ENCODE results near the gene PLIN3. TPM values are rescaled to one million over a fixed set of nuclear protein-coding genes. Genes with fewer than 3 reads are reported as not detected.

PLIN3 gene
- total and polyA plus RNA-seq, 2 of the 8 experiments (the other 6 are each of a cell fraction or from before 2014, with no cell fraction given), result 60.7 to 61.5 TPM

- Histone ChIP-seq H3K23me2 (ENCODE audit: low read depth, low read length) (no peaks in the 10 kb centered on the region; the same call in 1 of the 2 replicates), H3K56ac (replicated peaks; ENCODE audit: insufficient read length, low read depth, low read length) (peak overlapping the region; percentile 9), H3K9ac (replicated peaks in 1 of 4; ENCODE audit: extremely low read depth in 1 of 4, low read depth in 3 of 4, low read length in 3 of 4) (peak overlapping the region in 3 of 4 experiments; percentile 20 to 58 (median 31); a peak in 3 of 7 replicates), H3K36me3 (ENCODE audit: control insufficient read depth in 2 of 4, insufficient read depth in 4 of 4, low read length in 3 of 4) (no peaks in the 10 kb centered on the region), H2AK5ac (ENCODE audit: low read depth, low read length) (no peak overlapping the region), H3K79me2 (ENCODE audit: control insufficient read depth in 1 of 2, insufficient read depth in 2 of 2, low read length in 2 of 2) (peaks cover 0 to 6% of the 10 kb centered on the region in 2 experiments; a peak in 2 of 4 replicates), H3K27ac (ENCODE audit: low read depth, low read length) (peak overlapping the region; percentile 46), H3K4me2 (ENCODE audit: insufficient read depth in 1 of 2, low read depth in 2 of 2, low read length in 2 of 2) (peak overlapping the region; percentile 66 to 91), H4K91ac (replicated peaks; ENCODE audit: insufficient read length, low read length) (no peak overlapping the region), H4K20me1 (replicated peaks in 1 of 2; ENCODE audit: control insufficient read depth in 1 of 2, insufficient read depth in 2 of 2, low read length in 2 of 2) (peaks cover 0 to 7% of the 10 kb centered on the region in 2 experiments), H3K23ac (ENCODE audit: insufficient read length) (no peak overlapping the region), H4K8ac (ENCODE audit: extremely low read depth, insufficient read depth, low read length) (peak overlapping the region; percentile 64; the same call in 1 of the 2 replicates), H2BK15ac (ENCODE audit: low read length) (no peak overlapping the region), H2AFZ (ENCODE audit: low read length) (no peak overlapping the region), H2BK12ac (ENCODE audit: low read depth, low read length) (no peak overlapping the region), H3K4me1 (replicated peaks in 1 of 4; ENCODE audit: control insufficient read depth in 3 of 4, insufficient read depth in 4 of 4, low read length in 3 of 4) (peaks cover 0 to 5% (median 2%) of the 10 kb centered on the region in 4 experiments; a peak in 3 of 7 replicates), H3K14ac (ENCODE audit: insufficient read length) (no peak overlapping the region), H4K5ac (ENCODE audit: insufficient read length, low read depth, low read length) (no peak overlapping the region), H2BK20ac (ENCODE audit: low read length) (no peak overlapping the region), H2BK5ac (ENCODE audit: low read depth, low read length) (peak overlapping the region; percentile 16; the same call in 1 of the 2 replicates), H3K18ac (ENCODE audit: extremely low read depth, low read length) (no peak overlapping the region; the same call in 1 of the 2 replicates), H3K4ac (replicated peaks; ENCODE audit: insufficient read length, low read depth, low read length) (no peak overlapping the region), H3K9me3 (ENCODE audit: insufficient read depth in 2 of 2, low read depth in 1 of 2, low read length in 1 of 2) (no peaks in the 10 kb centered on the region), H3K27me3 (replicated peaks in 1 of 4; ENCODE audit: control insufficient read depth in 3 of 4, extremely low read depth in 1 of 4, insufficient read depth in 3 of 4, low read length in 3 of 4) (no peaks in the 10 kb centered on the region), H3K4me3 (ENCODE audit: extremely low read depth in 1 of 4, insufficient read depth in 2 of 4, low read depth in 3 of 4, low read length in 4 of 4) (peak overlapping the region; percentile 77 to 98 (median 84)), H2BK120ac (replicated peaks; ENCODE audit: low read depth, low read length) (no peak overlapping the region), H3K79me1 (ENCODE audit: low read depth, low read length) (peaks cover 3% of the 10 kb centered on the region; the same call in 1 of the 2 replicates)
- DNase-seq (ENCODE audit: low read depth in 1 of 2, low spot score in 2 of 2) (peak in 1 of 2 experiments; percentile 82), FAIRE-seq (no peak)
- 15% methylated on average over 19 of the region's 22 CpGs; no CpG with 5 or more reads in 1 of the 2 experiments for WGBS, 2 experiments (ENCODE audit: extremely low coverage in 1 of 2, insufficient coverage in 1 of 2, insufficient read length in 1 of 2, insufficient replicate concordance in 2 of 2, low coverage in 1 of 2, low lambda C conversion rate in 2 of 2, missing lambda C conversion rate in 1 of 2)
- CTCF ChIA-PET (ENCODE audit: partially characterized antibody), result interaction anchor here (0.6 to 5.1 kb wide), 16 partner anchors 8 to 288 kb away, joined by 3 to 44 read pairs (median 4); no protein-coding TSS in a partner anchor
- POLR2A ChIA-PET (ENCODE audit: partially characterized antibody), result interaction anchor here (0.9 to 1.6 kb wide), 6 partner anchors 8 to 44 kb away, joined by 3 to 4 read pairs (median 4); no protein-coding TSS in a partner anchor
- 0 out of 4 replicates have a peak, but pooled peaks of 1 of the 2 experiments have one; percentile 13 for TF ChIP-seq SIN3A (conservative IDR thresholded peaks at IDR 0.05 in 1 of 2, IDR thresholded peaks at IDR 0.05 in 1 of 2; ENCODE audit: low read depth in 1 of 2, low read length in 2 of 2)
- no peak for TF ChIP-seq KDM5A (IDR thresholded peaks at IDR 0.05; ENCODE audit: low read length)
- no peak for TF ChIP-seq EP300 (IDR thresholded peaks at IDR 0.05; ENCODE audit: borderline replicate concordance in 1 of 2, low read depth in 2 of 2, low read length in 2 of 2)
- TF ChIP-seq HDAC2 (IDR thresholded peaks at IDR 0.05; ENCODE audit: borderline replicate concordance in 1 of 2, low read depth in 2 of 2, low read length in 2 of 2), result 0 out of 4 replicates have a peak, but pooled peaks of 1 of the 2 experiments have one; percentile 2
- peak; percentile 66 for TF ChIP-seq SAP30 (IDR thresholded peaks at IDR 0.05; ENCODE audit: insufficient read depth, insufficient replicate concordance, low read length)
- TF ChIP-seq ASH2L (IDR thresholded peaks at IDR 0.05; ENCODE audit: low read length), result peak; percentile 20
These were observed 657 bp downstream of the PLIN3 start for GRCh38 chr19:4866595-4867424.
